ENCODE data around the gene FREY1.

DNA sequence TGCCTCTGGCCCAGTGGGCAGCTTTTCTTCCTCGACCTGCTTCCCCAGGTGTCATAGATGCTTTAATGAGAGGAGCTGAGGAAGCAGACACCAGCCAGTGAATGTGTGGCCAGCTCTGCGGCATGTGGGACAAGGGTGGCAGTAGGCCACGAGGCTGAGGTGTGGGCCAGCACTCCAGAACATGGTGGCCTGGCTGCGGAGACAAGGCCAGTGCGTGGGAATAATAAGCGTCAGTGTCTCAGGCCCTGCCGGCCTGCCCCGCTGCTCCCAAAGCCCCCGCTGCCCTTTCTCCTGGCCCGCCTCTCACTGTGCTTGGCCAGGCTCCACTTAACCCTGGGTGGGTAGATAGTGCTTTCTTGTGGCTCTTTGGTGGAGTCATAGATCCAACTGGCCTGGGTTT, 19.5 kb downstream of the FREY1 start:
- TF ChIP-seq, protein P1, sequence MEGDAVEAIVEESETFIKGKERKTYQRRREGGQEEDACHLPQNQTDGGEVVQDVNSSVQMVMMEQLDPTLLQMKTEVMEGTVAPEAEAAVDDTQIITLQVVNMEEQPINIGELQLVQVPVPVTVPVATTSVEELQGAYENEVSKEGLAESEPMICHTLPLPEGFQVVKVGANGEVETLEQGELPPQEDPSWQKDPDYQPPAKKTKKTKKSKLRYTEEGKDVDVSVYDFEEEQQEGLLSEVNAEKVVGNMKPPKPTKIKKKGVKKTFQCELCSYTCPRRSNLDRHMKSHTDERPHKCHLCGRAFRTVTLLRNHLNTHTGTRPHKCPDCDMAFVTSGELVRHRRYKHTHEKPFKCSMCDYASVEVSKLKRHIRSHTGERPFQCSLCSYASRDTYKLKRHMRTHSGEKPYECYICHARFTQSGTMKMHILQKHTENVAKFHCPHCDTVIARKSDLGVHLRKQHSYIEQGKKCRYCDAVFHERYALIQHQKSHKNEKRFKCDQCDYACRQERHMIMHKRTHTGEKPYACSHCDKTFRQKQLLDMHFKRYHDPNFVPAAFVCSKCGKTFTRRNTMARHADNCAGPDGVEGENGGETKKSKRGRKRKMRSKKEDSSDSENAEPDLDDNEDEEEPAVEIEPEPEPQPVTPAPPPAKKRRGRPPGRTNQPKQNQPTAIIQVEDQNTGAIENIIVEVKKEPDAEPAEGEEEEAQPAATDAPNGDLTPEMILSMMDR (IDR thresholded peaks at IDR 0.05), result no peak
- no peak for TF ChIP-seq POLR2A (IDR thresholded peaks at IDR 0.05)
